Measurements from ENCODE around the gene ARFGAP2. TPM values are rescaled to one million over a fixed set of nuclear protein-coding genes. Genes with fewer than 3 reads are reported as not detected.

Gene ARFGAP2
- total RNA-seq, 1 experiment from 2014 or later, result 73.5 TPM

GRCh38 chr11:47139878-47140277 lies 36.8 kb downstream of the ARFGAP2 start:
- POLR2A ChIA-PET, result no interaction called here
- no peak for DNase-seq (ENCODE audit: low read depth, low spot score)
- H3K27me3 ChIP-seq (ENCODE audit: insufficient read depth, low read length), result no peaks in the 10 kb centered on the region
- RAD21 ChIA-PET (ENCODE audit: low non-redundant PET in 1 of 2, low total read pairs in 2 of 2, uncharacterized antibody in 2 of 2, unreplicated experiment in 2 of 2), result no interaction called here
- no peak for ATAC-seq
- no peak overlapping the region for H3K27ac ChIP-seq (ENCODE audit: low read depth, low read length)
- TF ChIP-seq, protein P1, sequence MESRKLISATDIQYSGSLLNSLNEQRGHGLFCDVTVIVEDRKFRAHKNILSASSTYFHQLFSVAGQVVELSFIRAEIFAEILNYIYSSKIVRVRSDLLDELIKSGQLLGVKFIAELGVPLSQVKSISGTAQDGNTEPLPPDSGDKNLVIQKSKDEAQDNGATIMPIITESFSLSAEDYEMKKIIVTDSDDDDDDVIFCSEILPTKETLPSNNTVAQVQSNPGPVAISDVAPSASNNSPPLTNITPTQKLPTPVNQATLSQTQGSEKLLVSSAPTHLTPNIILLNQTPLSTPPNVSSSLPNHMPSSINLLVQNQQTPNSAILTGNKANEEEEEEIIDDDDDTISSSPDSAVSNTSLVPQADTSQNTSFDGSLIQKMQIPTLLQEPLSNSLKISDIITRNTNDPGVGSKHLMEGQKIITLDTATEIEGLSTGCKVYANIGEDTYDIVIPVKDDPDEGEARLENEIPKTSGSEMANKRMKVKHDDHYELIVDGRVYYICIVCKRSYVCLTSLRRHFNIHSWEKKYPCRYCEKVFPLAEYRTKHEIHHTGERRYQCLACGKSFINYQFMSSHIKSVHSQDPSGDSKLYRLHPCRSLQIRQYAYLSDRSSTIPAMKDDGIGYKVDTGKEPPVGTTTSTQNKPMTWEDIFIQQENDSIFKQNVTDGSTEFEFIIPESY (IDR thresholded peaks at IDR 0.05; ENCODE audit: extremely low read depth, insufficient replicate concordance, low read length), result no peak
- no peak for TF ChIP-seq SRF (IDR thresholded peaks at IDR 0.05; ENCODE audit: low read depth)
- no peak for TF ChIP-seq REST (IDR thresholded peaks at IDR 0.05; ENCODE audit: low read depth)
- no peak for TF ChIP-seq CTCF (IDR thresholded peaks at IDR 0.05 in 2 of 3, conservative IDR thresholded peaks at IDR 0.05 in 1 of 3; ENCODE audit: borderline replicate concordance in 1 of 3, insufficient read depth in 1 of 3, low read depth in 2 of 3, low read length in 2 of 3)
- TF ChIP-seq YY1 (IDR thresholded peaks at IDR 0.05; ENCODE audit: extremely low read depth, insufficient replicate concordance, low read depth, low read length), result no peak
- TF ChIP-seq EZH2 (IDR thresholded peaks at IDR 0.05), result no peak
- TF ChIP-seq, protein P2, sequence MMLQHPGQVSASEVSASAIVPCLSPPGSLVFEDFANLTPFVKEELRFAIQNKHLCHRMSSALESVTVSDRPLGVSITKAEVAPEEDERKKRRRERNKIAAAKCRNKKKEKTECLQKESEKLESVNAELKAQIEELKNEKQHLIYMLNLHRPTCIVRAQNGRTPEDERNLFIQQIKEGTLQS (IDR thresholded peaks at IDR 0.05), result no peak
- no peak for TF ChIP-seq EZH2phosphoT487 (IDR thresholded peaks at IDR 0.05; ENCODE audit: borderline replicate concordance)
- no peak for TF ChIP-seq ZNF274 (IDR thresholded peaks at IDR 0.05; ENCODE audit: low read depth, low read length)
- TF ChIP-seq FOSL1 (IDR thresholded peaks at IDR 0.05; ENCODE audit: low read depth), result no peak
- no peak for TF ChIP-seq SP1 (IDR thresholded peaks at IDR 0.05; ENCODE audit: low read depth)
- TF ChIP-seq RAD21 (IDR thresholded peaks at IDR 0.05; ENCODE audit: low read depth), result no peak
- no peak for TF ChIP-seq TCF7L2 (IDR thresholded peaks at IDR 0.05; ENCODE audit: borderline replicate concordance, extremely low read depth, insufficient read depth, insufficient read length)
- TF ChIP-seq POLR2AphosphoS5 (IDR thresholded peaks at IDR 0.05; ENCODE audit: low read depth, low read length), result no peak
- TF ChIP-seq JUND (IDR thresholded peaks at IDR 0.05), result no peak
- TF ChIP-seq MAX (IDR thresholded peaks at IDR 0.05), result no peak
- no peak for TF ChIP-seq POLR2A (IDR thresholded peaks at IDR 0.05; ENCODE audit: borderline replicate concordance, extremely low read depth, insufficient read depth, insufficient read length)
- H3K9ac ChIP-seq (ENCODE audit: low read length), result no peak overlapping the region
- H3K9me2 ChIP-seq (ENCODE audit: insufficient read depth), result no peaks in the 10 kb centered on the region
- no peak overlapping the region for H3K4me3 ChIP-seq (replicated peaks in 1 of 2; ENCODE audit: low read depth in 1 of 2, low read length in 2 of 2)
- CTCF ChIA-PET, result no interaction called here
- no peaks in the 10 kb centered on the region for H3K4me1 ChIP-seq (ENCODE audit: control insufficient read depth in 1 of 2, insufficient read depth in 2 of 2, low read length in 2 of 2)
- H4K20me1 ChIP-seq (ENCODE audit: insufficient read depth), result no peaks in the 10 kb centered on the region
- no TSS peak for BruUV-seq (replicated peaks)
- intact Hi-C loops (cut with micrococcal nuclease), result no loop called here
- H3K9me3 ChIP-seq (ENCODE audit: control insufficient read depth in 1 of 2, insufficient read depth in 1 of 2, low read depth in 1 of 2, low read length in 2 of 2), result no peaks in the 10 kb centered on the region
- H3K4me2 ChIP-seq (ENCODE audit: low read length), result no peak overlapping the region
- no peaks in the 10 kb centered on the region for H3K79me2 ChIP-seq (ENCODE audit: insufficient read depth, low read length)
- H2AFZ ChIP-seq (ENCODE audit: low read depth, low read length, poor library complexity, severe bottlenecking), result no peak overlapping the region
- H3K36me3 ChIP-seq (ENCODE audit: control insufficient read depth in 1 of 2, insufficient read depth in 2 of 2, low read length in 2 of 2), result no peaks in the 10 kb centered on the region
